Non-pigmented ciliary epithelial cell (primary cell): ENCODE results near the gene KLHL34.

Source experiments
- DNase-seq: peaks from one replicate; pipeline ENCODE4 v3.0.0-alpha.2; 2010; ENCODE audit warnings: low read depth

The KLHL34 gene, protein sequence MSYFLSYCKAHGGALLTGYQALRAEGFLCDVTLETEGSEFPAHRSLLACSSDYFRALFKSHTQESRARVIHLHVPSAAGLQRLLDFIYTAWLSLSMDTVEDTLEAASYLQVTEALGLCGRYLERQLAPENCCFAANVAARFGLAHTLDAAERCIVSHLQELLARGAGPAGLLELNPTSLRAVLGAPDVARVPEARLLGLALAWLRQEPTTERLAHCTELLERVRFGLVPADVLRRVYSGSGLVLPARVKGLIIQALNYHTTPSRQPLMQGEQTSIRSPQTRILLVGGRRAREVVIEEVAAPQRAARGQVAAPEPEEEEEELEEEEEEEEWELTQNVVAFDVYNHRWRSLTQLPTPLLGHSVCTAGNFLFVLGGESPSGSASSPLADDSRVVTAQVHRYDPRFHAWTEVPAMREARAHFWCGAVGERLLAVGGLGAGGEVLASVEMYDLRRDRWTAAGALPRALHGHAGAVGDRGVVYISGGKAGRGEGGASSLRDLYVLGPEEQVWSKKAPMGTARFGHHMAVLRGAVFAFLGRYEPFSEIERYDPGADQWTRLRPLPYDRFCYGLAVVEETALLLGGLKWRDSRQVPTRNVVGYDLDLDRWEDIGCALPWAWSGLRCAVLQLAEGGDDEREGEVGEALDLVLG

DNA sequence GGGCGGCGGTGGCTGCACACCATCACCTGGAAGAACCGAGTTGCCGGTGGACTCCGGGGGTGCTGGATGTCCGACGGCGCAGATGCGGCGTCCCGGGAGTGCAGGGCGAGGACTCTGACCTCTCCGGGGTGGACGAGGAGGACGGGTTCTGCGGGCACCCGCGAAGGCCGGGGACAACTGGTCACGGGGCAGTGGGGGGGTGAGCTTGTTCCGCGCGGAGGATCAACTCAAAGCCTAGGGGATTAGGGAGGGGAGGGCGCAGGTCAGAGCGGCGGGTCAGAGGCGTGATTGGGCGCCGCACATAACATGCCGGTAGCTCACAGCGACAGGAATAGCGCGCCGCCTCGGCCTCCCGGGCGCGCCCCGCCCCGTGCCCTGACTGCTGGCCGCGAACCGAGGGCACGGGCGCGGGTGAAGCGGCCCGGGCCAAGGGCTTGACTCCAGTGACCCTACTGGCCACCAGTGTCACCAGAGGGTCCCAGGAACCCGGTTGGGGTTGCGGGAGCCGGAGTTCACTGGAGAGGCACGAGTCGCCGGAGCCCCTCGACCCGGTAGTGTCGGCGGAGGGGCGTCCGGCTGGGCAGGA is at the start of gene KLHL34:
Gene KLHL34, minus strand, starts transcription at position 179 of the 586 bp plus-strand sequence. CDS start 542 bp downstream, outside the sequence.
- no peak for DNase-seq

DNA sequence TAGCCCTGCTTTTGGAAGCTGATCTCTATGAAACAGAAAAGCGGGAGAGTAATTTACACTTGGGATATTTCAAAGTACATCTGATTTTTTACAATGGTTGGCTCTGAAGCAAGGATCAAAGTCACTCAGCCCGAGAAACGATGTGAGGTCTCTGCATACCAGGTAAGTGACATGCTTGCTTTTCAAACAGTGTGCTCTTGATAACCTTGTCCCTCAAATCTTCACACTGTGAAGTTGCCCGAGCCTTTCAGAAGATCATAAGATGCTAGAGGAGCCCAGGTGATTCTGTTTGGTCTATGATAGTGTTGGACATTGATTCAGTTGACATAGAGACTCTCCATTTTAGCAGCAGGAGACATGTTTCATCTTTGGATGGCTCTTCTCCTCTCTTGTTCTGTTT is 47.1 kb upstream of the KLHL34 start:
- no peak for DNase-seq

DNA sequence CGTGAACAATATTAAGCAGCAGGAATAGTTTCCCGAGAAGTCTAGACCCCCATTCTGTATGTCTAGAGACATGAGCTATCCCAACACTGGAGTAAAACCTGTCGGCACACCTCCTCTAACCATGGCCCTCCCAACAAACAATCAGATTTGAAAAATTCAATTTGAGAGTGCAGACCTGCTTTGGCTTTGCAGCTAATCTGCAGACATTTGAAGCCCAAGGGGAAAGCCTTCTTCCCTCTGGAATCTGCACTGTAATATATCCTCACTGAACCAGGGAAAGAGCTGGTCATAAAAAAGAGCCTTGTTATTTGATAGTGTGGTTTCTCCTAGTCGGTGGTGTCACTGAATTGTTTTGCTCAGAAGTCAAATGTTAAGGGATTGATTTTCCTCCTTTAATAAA is 44.6 kb upstream of the KLHL34 start:
- DNase-seq, result no peak

DNA sequence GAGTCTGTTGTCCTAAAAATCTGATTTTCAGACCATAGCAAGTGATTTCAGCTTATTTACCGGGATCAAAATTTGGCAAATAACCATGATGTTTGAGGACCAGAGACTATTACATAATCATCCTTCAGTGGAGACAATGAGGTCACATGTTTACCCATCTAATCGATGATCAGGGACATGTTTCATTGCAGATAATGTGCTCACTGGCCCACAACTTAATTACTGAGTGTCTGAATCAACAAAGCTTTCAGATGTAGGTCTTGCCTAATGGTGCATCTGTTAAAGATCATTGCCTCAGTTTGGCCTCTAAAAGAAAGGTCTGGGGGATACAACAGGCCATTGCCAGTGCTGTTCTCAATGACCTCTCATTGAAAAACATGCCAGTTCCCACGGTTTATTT is 42.8 kb upstream of the KLHL34 start:
- no peak for DNase-seq

DNA sequence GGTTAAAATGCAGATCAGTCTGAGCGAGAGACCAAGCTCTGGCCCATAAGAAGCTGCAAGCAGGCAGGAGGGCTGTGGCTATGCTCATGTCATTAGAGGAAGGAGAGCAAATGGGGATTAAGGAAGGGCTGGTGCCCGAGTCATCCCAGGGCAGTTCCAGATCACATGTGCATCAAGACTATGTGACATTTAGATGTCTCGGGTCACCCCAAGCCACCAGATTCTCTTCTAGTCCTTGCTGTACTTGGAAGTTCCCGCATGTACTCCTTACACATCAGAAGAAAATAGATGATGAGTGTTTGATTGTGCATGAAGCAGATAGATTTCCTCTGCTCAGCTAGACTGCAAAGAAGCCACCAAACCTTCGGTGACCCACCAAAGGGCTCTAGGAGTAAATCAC is 42.1 kb upstream of the KLHL34 start:
- DNase-seq, result no peak

DNA sequence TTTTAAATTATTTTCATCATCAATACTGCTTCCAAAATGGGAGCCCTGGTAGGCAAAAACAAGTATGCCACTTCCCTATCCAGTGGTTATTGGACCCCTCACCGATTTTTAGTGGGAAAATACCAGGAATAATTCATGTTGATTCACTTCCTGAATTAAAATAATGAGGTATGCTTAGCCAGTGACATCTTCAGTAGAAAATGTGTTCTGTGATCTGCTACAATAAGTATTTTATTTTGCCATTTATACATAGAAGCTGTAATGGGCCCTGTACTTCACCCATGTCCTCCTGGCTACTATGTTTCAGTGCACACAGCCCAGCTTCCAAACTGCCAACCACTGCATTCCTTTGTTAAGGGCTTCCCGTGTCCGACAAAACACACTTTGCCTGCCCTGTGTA is 41.0 kb upstream of the KLHL34 start:
- DNase-seq, result no peak

DNA sequence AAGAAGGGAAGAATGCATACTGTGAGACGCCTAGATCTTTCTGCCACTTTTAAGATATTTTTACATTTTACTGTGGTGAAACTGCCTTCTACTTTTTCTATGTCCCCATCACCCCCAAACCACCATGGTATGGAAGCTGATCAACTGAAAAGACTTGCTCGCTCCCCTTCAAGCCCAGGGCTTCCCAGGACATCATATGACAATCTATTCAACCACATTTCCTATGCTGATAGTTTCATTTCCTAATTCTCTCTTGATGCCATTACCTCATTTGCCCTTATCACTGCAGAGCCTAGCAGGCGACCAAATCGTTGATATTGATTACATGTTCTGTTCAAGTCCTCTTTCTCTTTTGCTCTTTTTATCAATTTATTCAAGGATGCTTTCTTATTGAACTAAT is 40.1 kb upstream of the KLHL34 start:
- DNase-seq, result no peak

DNA sequence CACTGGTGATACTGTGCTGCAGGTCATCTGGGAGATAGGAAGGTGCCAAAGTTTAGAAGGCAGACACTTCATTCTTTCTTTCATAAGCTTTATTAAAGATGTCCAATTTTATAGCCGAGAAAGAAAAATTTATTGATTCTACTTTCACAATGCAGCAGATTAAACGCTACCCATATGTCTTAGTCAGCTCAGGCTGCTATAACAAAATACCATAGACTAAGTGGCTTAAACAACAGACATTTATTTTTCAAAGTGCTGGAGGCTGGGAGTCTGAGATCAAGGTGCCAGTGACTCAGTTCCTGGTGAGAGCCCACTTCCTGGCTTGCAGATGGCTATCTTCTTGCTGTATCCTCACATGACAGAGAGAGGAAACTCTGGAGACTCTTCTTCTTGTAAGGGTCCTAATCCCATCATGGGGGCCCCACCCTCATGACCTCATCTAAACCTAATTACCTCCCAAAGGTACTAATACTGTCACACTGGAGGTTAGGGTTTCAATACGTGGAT is 33.4 kb upstream of the KLHL34 start:
- no peak for DNase-seq

DNA sequence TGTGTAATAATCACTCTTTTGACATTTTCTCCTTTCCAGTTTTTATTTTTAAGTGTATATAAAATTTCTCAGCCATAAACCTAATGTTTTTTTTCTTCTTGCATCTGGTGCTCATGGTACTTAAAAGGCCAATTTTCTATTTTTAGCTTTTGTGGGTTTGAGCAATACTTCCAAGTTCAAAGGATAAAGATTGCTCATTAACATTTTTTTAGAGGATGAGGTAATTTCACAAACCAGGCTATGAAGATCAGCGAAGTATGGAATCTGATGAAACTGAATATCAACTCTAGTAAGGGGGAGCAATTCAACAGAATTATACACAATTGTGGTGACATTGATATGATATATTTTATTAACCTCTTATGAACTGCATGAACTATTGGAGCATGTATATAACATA is 25.8 kb upstream of the KLHL34 start:
- no peak for DNase-seq

DNA sequence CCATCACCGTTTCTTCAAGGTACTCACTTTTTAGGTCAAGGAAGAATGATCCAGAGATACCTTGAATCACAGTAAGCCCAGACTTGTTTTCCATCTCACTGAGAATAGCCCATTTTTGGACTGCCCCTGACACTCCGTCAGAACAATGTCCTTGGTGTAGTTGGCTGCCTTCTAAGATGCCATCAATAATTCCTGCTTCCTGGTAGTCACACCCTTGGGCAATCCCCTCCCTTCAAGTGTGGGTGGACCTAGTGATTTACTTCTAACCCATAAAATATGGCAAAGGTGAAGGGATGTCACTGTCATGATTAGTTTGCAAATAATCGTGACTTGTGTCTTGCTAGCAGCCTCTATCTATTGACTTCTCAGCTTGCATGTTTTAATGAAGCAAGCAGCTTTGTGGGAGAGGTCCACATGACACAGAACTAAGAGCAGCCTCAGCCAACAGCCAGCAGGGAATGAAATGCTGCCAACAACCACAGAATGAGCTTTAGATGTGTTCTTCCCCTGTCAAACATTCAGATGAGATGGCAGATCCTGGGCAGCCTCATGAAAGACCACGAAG is 20.0 kb upstream of the KLHL34 start:
- no peak for DNase-seq

DNA sequence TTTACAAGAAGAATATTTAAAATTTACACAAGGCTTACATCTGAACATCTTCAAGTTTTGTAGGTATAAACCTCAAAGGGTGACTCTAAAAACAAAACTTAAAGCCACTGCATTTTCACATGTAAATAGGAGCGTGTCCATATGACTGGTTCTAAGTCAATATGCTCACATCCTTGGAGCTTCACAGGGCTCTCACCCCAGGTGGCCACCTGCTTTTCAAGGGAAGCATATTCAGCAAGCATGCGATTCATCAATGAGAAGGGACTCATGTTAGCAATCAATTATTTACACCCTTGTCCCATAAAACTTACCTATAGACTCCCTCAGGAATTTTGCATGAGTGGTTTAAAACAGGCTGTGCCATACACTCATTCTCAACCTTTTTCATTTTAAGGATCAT is 17.8 kb upstream of the KLHL34 start:
- DNase-seq, result no peak

DNA sequence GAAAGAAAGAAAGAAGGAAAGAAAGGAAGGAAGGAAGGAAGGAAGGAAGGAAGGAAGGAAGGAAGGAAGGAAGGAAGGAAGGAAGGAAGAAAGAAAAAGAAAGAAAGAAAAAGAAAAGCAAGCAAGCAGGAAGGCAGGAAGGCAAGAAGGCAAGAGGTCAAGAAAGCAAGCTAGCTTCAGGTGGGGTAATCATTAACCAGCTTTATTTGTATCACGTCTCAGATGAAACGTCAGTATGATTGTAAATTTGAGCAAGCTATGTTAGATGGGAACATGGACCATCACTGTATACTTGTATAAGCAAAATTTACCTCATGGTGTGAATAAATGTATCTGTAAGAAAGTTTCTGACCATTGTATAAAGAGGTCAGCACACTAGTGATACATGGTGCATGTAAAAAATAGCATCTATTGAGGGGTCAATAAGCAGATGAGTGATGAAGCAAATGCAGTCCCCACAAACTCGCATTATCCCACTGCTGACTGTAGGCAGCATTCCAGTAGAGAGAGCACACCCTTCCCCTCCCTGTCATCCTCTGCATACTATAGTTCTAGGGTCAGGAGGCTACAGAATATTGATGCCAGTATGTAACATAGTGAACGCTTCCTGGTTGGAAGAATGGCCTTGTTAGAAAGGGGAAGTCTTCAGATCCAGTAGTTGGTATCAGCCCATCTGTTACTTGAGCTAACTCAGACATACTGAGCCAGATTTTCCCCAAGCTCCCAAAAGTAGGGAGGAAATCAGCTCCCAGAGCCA is 16.5 kb upstream of the KLHL34 start:
- no peak for DNase-seq

DNA sequence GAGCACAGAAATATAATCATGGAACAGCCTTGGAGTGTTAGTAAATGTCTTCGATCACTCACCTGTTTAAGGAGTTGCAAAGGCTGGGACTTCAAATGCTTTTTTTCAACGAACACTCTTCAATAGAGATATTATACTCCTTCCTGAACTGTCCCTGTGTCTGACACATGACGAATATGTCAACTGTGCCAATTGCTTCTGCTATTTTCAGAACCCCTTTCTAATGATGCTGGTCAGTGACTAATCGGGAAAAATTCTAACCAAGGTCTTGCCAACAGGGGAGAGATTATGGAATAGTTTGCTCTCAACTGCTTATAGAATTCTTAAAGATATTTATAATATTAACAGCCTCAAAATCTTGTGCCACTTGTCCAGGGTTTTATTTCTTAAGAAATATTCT is 8.5 kb upstream of the KLHL34 start:
- no peak for DNase-seq

DNA sequence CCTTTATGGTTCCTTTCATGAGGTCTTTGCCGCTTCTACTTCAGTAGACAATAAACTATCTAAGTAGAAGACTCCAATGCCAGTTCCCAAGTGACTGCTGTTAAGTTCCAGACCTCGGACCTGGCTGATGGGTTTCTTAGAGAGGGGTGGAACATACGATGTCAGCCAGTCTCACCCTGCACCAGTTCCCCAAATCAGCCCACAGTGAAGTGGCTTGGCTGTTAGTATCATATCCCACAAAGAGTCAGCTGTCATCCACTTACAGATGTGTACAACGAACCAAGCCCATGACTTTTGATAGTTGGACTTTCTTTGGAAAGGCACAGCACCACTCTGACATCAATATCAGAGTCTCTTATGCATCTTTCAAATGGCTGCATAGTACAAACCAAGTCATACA is 8.1 kb upstream of the KLHL34 start:
- no peak for DNase-seq

DNA sequence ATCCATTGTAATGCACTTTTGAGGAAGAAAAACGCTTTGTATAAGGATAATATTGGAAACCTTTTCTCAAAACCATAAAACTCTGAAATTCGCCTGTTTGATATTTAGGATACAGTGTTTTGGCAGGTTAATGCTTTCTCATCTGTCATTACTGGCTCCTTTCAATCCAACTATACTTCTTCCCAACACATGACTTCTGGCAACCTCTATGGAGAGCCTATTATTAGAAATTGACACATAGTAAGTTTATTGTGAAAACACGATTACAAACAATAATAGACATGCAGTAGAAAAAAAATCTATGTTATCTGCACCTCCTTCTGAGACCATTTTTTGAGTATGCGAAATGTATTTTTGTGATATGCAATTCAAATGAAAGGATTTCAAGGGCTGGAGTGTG is 4.6 kb upstream of the KLHL34 start:
- DNase-seq, result no peak

DNA sequence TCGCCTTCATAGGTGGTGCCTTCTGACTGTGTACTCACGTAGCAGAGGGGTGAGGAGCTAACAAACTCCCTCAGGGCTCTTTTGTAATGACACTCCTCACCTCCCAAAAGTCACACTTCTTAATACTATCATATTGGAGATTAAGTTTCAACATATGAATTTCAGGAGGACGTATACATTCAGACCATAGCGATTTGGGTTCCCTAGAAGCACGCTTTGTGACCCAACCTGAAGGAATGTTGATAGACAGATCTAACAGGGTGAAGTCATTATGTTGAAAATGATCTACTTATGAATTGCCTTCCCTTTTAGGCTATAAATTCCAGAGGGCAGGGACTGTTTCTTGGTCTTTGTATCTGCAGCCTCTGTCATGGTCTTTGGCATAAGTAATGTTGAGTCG is 3.2 kb upstream of the KLHL34 start:
- DNase-seq, result no peak

DNA sequence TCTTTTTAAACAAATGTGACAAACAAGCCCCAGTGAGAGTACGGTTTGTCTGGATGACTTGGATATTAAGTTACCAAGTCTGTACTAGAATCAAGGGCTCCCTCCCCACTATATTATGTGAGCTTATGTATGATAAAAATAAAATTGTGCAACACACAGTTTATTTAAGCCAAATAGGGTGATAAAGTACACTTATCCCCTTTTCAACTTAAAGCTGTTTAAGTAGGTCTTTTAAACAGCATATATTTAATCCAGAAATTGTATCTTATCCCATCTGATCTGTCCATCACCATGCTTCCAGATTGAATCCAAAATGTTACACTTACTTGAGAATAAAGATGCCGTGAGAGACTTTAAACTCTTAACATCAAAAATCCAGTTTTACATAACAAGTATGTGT is 2.0 kb upstream of the KLHL34 start:
- no peak for DNase-seq

DNA sequence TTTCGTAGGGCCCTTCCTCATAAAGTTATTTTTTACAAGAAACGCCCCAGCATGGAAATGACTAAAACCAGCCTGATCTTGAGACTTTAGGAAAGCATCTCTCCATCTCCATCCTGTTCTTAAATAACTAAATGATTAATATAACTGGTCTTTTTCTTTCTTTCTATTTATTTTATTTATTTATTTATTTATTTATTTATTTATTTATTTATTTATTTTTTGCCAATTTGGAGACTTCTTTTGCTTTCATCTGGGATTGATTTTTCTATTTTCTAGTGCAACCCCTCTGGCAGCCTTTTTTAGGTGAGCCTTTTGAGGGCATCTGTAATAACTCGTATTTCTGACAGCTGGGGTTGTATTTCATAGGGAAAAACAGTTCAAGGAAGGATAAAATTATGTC is 1.2 kb upstream of the KLHL34 start:
- no peak for DNase-seq

DNA sequence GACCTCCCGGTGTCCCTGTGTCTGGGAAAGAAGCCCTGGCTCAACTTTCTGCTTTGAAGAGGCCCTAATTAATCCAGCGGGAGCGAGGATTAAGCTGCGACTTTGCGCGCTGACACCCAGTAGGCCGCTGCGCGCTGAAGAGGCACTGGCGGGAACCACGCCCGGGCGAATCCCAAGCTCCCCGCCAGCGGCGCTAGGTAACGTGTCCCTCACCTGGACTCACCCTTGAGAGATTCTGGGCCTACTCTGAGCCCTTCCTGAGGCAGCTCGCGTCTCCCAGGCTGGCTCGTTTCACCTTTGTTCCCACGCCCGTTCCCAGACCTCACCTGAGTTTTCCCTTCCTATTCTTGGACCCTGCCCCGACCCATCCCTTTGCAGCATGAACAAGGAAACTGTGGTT is 616 bp upstream of the KLHL34 start:
- DNase-seq, result no peak

DNA sequence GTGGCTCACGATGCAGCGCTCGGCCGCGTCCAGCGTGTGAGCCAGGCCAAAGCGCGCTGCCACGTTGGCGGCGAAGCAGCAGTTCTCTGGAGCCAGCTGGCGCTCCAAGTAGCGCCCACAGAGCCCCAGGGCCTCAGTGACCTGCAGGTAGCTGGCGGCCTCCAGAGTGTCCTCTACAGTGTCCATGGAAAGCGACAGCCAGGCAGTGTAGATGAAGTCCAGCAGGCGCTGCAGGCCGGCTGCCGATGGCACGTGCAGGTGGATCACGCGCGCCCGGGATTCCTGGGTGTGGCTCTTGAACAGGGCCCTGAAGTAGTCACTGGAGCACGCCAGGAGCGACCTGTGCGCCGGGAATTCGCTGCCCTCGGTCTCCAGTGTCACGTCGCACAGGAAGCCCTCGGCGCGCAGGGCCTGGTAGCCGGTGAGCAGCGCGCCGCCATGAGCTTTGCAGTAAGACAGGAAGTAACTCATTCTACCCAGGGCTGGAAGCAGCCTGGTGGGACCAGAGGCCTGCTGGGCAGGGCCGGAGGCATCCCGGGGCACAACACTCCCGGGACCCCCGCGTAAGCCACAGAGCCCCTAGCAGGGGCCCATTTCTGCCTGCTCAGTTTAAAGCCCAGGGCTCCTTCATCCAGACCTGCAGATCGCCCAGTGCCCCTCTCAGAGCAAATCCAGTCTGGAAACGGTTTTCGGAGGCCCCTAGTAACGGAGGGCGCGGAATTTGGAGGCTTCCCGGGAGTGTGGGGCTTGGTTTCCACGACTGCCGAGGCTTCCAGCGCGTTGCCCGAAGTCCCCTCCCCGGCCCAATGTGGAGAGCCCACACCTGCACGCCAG is 595 bp downstream of the KLHL34 start:
- no peak for DNase-seq

DNA sequence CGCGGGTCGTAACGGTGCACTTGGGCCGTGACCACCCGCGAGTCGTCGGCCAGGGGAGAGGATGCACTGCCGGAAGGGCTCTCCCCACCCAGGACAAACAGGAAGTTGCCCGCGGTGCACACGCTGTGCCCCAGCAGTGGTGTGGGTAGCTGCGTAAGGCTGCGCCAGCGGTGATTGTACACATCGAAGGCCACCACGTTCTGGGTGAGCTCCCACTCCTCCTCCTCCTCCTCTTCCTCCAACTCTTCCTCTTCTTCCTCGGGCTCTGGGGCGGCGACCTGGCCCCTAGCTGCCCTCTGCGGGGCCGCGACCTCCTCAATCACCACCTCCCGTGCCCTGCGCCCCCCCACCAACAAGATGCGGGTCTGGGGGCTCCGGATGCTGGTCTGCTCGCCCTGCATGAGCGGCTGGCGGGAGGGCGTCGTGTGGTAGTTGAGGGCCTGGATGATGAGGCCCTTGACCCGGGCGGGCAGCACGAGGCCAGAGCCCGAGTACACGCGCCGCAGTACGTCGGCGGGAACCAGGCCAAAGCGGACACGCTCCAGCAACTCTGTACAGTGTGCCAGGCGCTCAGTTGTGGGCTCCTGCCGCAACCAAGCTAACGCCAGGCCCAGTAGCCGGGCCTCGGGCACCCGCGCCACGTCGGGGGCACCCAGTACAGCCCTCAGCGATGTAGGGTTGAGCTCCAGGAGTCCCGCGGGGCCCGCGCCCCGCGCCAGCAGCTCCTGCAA is 1.4 kb downstream of the KLHL34 start:
- no peak for DNase-seq
